K562 (cell line): ENCODE measurements around the gene CCDC28A. TPM values are rescaled to one million over a fixed set of nuclear protein-coding genes. Genes with fewer than 3 reads are reported as not detected.

ENCODE experiments used
- CHD2 ChIP-seq: IDR thresholded peaks from 2 replicates; pipeline ENCODE4 v1.6.1; 2011; ENCODE audit warnings: low read depth, low read length
- ETV1 ChIP-seq: fragments of 450-650 bp; conservative IDR thresholded peaks from 2 replicates; pipeline ENCODE4 v1.6.1; 2016; ENCODE audit warnings: missing genetic modification characterization, control low read depth, low read depth, missing compliant biosample characterization
- GTF2B ChIP-seq: IDR thresholded peaks from 2 replicates; pipeline ENCODE4 v1.6.1; 2011; ENCODE audit not compliant: insufficient read length; ENCODE audit errors: extremely low read depth
- GTF3C2 ChIP-seq: IDR thresholded peaks from 3 replicates; pipeline ENCODE4 v1.6.1; 2011; ENCODE audit warnings: borderline replicate concordance, mild to moderate bottlenecking, moderate library complexity; ENCODE audit not compliant: insufficient read length; ENCODE audit errors: extremely low read depth
- SIX5 ChIP-seq, 2 experiments: IDR thresholded peaks; 2 replicates each; pipeline ENCODE4 v1.6.1; 2011; ENCODE audit warnings: low read length in 2 of 2, borderline replicate concordance in 1 of 2, low read depth in 1 of 2, mild to moderate bottlenecking in 1 of 2, moderate library complexity in 1 of 2; ENCODE audit not compliant: insufficient read depth in 1 of 2
- SP1 ChIP-seq: sonication (generic); formaldehyde crosslinking; IDR thresholded peaks from 2 replicates; pipeline ENCODE4 v1.8.1; 2022; ENCODE audit warnings: mild to moderate bottlenecking, missing genetic modification reagents
- STAT5B ChIP-seq: fragments of 250-450 bp; sonication (Bioruptor Pico); IDR thresholded peaks from 2 replicates; pipeline ENCODE4 v1.8.0; 2021; ENCODE audit warnings: mild to moderate bottlenecking, inconsistent platforms
- TAL1 ChIP-seq: fragments of 450-650 bp; IDR thresholded peaks from 2 replicates; pipeline ENCODE4 v1.6.1; 2016; ENCODE audit warnings: mild to moderate bottlenecking
- TCF15 ChIP-seq: fragments of 250-450 bp; sonication (Bioruptor Pico); IDR thresholded peaks from 2 replicates; pipeline ENCODE4 v1.8.0; 2022; ENCODE audit warnings: moderate library complexity, mild to moderate bottlenecking, inconsistent platforms
- TSC22D4 ChIP-seq: fragments of 450-650 bp; IDR thresholded peaks from 2 replicates; pipeline ENCODE4 v1.6.1; 2016; ENCODE audit warnings: missing genetic modification characterization, missing biosample characterization, control low read depth
- ZBTB2 ChIP-seq: fragments of 450-650 bp; IDR thresholded peaks from 2 replicates; pipeline ENCODE4 v1.6.1; 2016; ENCODE audit warnings: antibody characterized with exemption
- ZNF277 ChIP-seq: fragments of 250-450 bp; sonication (Bioruptor Pico); IDR thresholded peaks from 2 replicates; pipeline ENCODE4 v1.8.0; 2022; ENCODE audit warnings: inconsistent platforms, mild to moderate bottlenecking, moderate library complexity, borderline replicate concordance
- polyA plus RNA-seq, 8 experiments: library from polyadenylated mRNA; depleted of rRNA in 4 of 8; stranded (reverse) in 5 of 8; unstranded in 3 of 8; fragments of >200 nt; fragmentation: Nextera tagmentation in 2 of 8; fragmentation: Illumina TruSeq in 1 of 8; extraction: Ambion mirVana in 2 of 8; extraction: Trizol in 1 of 8; gene quantifications; 2 replicates each; pipeline versions ENCODE4 v1.2.1 to v1.2.3, GENCODE V29; 2011 to 2014; ENCODE audit warnings: inconsistent platforms in 1 of 8, missing spikeins in 1 of 8
- total RNA-seq, 7 experiments: library from RNA; depleted of rRNA in 6 of 7; stranded (reverse); fragments of >200 nt in 6 of 7; fragmentation: Illumina TruSeq in 2 of 7; extraction: Trizol in 2 of 7; gene quantifications; 2 replicates each; pipeline versions ENCODE4 v1.2.1 to v1.2.3, GENCODE V29; 2011 to 2021; ENCODE audit warnings: low replicate concordance in 1 of 7

CCDC28A gene
- total and polyA plus RNA-seq, 9 of the 15 experiments (the other 6 are each of a cell fraction or from before 2014, with no cell fraction given), result 12.6 to 35.5 (median 19.1) TPM

- no peak for TF ChIP-seq ZBTB2
- peak; percentile 89 for TF ChIP-seq ETV1
- TF ChIP-seq STAT5B (CRISPR knock-in tag), result no peak
- TF ChIP-seq TCF15 (CRISPR knock-in tag), result no peak
- TF ChIP-seq ZNF277 (CRISPR knock-in tag), result no peak
- no peak for TF ChIP-seq TSC22D4
- no peak for TF ChIP-seq GTF3C2
- peak; percentile 66 to 75; a peak in 3 of 4 replicates for TF ChIP-seq SIX5 (IDR thresholded peaks at IDR 0.05; ENCODE audit: borderline replicate concordance in 1 of 2, insufficient read depth in 1 of 2, low read depth in 1 of 2, low read length in 2 of 2)
- TF ChIP-seq GTF2B, result no peak
- TF ChIP-seq TAL1, result no peak
- peak; percentile 84 for TF ChIP-seq SP1 (CRISPR knock-in tag)
- peak; percentile 91 for TF ChIP-seq CHD2
These were observed at the start of gene CCDC28A (continued) for GRCh38 chr6:138773177-138774091.
